HG03571 (cell line): ENCODE measurements around the gene MT3.
"Not testable (repeated sequence)": the region's sequence is repeated elsewhere in the genome, so short reads cannot be mapped to it uniquely, and the experiment has no call there.

Source experiments
- ATAC-seq: cut with Tn5 transposase; IDR thresholded peaks from one replicate; pipeline ENCODE4 v1.9.1; 2021; ENCODE audit not compliant: unreplicated experiment

The MT3 gene

GRCh38 chr16:56608876-56609462 is 19.6 kb downstream of the MT3 start:
- ATAC-seq = no peak

GRCh38 chr16:56609463-56609921 is 20.2 kb downstream of the MT3 start:
- peak; percentile 34 for ATAC-seq

GRCh38 chr16:56610017-56610608 is 20.8 kb downstream of the MT3 start:
- ATAC-seq = no peak

- no peak for ATAC-seq
These were observed 21.3 kb downstream of the MT3 start for GRCh38 chr16:56610609-56611111.

DNA sequence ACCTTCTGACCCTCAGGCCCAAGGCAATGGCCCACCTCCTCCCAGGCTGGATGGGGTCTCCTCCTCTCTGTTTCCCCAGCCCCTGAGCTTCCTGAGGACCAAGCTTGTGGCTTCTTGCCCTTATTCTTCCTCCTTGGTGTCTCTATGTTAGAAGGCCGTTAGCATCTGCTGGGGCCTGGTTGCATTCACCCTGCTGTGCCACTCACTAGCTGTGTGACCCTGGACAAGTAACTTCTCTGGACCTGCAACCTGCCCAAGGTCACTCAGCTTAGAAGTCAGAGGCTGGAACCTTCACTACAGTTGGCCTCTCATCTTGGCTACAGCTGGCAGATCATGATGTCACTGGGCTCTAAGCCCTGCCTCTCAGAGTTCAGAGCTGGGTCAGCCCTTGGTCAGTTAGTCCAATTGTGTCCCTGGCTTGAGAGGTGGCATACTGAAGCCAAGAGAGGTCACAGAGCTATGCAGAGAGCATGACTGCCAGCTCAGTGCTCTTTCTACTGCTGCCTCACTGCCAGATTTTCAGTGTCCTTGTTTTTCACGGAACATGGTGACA is 22.0 kb downstream of the MT3 start:
- ATAC-seq = no peak

GRCh38 chr16:56613706-56614105 is 24.4 kb downstream of the MT3 start:
- no peak for ATAC-seq

- ATAC-seq = no peak
These were observed 25.2 kb downstream of the MT3 start for GRCh38 chr16:56614549-56614991.

DNA sequence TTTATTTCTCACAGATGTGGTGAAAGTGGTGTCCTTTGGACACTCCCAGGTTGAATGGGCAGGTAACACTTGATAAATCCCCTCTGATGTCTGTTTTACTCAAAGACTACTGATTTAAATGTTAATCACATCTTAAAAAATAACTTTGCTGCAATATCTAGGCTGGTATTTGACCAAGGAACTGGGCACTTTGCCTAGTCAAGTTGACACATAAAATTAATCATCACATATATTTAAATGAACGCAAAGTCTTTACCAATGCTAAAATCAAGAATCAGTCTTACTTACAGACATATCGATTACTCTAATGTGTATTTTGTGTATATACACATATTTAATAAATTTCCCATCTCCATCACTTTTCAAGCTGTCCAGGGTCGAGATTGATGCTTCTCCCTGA is 26.0 kb downstream of the MT3 start:
- no peak for ATAC-seq

DNA sequence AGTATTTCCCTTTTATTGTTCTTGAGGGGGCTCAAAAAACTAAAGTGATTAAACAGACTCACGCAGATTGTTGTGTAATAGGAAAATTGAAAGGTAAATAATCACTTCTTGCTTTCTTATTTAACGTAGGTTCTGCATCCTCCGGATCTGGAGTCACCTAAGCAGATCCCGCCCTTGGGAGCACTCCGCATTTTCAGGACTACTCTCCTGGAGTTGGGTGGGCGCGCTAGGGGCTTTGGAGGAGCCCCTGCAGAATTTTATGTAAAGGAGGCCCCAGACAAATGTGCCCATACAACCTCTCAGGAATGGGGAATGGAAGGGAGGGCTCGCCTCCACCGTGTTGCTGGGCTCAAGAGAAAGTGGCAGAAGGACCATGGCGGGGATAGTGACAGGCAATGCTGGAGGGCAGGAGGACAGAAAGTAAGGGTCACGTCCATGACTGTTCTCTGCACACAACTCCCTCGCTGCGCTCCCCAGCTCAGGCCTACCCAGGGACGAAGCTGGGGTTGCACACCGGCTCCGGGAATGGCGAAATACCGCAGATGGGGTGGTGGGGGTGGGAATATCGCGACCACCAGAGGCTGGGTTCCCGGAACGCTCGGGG is 27.4 kb downstream of the MT3 start:
- ATAC-seq = no peak

GRCh38 chr16:56617212-56618085 is 28.1 kb downstream of the MT3 start:
- ATAC-seq = no peak

- ATAC-seq = no peak
These were observed 28.8 kb downstream of the MT3 start for GRCh38 chr16:56618138-56618537.

- no peak for ATAC-seq
These were observed 31.1 kb downstream of the MT3 start for GRCh38 chr16:56620339-56620897.

DNA sequence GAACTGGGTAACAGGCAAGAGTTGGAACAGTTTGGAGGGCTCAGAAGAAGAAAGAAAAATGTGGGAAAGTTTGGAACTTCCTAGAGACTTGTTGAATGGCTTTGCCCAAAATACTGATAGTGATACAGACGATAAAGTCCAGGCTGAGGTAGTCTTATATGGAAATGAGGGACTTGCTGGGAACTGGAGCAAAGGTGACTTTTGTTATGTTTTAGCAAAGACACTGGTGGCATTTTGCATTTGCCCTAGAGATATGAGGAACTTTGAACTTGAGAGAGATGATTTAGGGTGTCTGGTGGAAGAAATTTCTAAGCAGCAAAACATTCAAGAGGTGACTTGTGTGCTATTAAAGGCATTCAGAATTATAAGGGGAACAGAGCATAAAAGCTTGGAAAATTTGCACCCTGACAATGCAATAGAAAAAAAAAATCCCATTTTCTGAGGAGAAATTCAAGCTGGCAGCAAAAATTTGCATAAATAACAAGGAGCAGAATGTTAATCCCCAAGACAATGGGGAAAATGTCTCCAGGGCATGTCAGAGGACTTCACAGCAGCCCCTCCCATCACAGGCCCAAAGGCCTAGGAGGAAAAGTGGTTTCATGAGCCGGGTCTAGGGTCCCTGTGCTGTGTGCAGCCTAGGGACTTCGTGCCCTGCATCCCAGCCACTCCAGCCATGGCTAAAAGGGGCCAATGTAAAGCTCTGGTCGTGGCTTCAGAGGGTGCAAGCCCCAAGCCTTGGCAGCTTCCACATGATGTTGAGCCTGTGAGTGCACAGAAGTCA is 32.5 kb downstream of the MT3 start:
- ATAC-seq = not testable (repeated sequence)

GRCh38 chr16:56623184-56623583 is 33.9 kb downstream of the MT3 start:
- not testable (repeated sequence) for ATAC-seq

DNA sequence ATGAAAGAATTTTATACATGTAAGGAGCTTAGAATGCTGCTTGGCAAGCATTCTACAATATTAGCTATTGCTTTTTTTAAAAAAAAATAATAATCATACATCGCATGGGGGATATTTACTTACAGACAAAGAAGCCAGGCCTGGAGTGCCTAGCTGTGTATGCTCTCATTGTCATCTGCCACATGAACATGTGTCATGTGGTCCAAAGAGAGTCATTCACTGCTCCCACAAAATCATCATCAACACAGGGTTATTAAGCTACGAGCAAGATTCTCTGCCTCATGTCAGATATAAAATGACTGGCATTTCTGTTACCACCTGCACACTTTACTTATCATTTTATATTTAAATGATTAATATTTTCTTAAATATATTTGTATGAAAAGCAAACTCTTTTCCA is 34.3 kb downstream of the MT3 start:
- ATAC-seq = no peak

GRCh38 chr16:56625140-56625942 is 36.0 kb downstream of the MT3 start, which contains the start of gene MT1E:
TSS of gene MT1E (plus strand) at chr16:56625781. CDS start at chr16:56625852, 71 bp downstream.
- ATAC-seq = no peak

DNA sequence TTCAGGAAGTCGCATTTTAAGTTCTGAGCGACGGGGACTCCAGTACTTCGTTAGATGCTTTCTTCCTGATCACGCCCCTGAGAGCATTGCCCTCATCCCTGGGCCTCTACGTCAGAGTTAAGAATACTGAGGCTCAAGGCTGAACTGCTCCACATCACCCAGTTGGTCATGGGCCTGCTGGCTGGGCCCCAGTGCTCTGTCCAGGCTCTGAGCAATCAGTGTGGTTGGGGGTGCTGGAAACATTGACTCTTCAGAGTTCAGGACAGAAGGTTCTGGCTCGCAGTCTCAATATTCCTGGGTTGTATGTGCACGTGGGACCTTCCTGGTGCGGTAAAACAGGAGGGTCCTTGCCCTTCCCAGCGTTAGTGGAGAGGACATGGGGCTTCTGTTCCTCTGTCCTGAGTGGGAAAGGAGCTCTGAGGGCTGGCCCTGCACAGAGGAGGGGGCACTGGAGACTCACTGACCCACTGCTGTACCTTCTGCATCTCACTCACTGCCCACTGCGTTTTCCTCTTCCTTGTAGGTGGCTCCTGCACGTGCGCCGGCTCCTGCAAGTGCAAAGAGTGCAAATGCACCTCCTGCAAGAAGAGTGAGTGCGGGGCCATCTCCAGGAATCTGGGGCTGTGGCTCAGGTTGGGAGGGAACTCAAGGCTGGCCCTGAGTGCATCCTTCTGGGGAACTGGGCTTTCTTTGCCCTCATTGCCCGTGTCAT is 36.8 kb downstream of the MT3 start:
- no peak for ATAC-seq

DNA sequence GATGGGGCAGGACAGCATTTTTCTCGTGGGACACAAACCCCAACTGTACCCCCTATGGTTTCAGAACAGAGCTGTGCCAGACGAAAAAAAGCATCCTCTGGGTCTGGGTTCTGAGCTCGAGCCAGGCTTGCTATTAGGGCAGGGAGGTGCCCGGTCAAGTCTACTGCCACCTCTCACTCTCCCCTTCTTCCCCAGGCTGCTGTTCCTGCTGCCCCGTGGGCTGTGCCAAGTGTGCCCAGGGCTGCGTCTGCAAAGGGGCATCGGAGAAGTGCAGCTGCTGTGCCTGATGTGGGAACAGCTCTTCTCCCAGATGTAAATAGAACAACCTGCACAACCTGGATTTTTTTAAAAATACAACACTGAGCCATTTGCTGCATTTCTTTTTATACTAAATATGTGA is 37.4 kb downstream of the MT3 start:
- ATAC-seq = no peak
